ENCODE data around the gene TAS2R5. TPM values are rescaled to one million over a fixed set of nuclear protein-coding genes. Genes with fewer than 3 reads are reported as not detected.
"Not testable (repeated sequence)": the region's sequence is repeated elsewhere in the genome, so short reads cannot be mapped to it uniquely, and the experiment has no call there.

Gene TAS2R5
- total RNA-seq, 1 donor from 2014 or later, result 6.4 TPM

GRCh38 chr7:141754939-141755338 is 35.1 kb upstream of the TAS2R5 start:
- no peaks in the 10 kb centered on the region for H3K4me1 Mint-ChIP-seq (ENCODE audit: low read depth)

GRCh38 chr7:141763797-141764196 is 26.2 kb upstream of the TAS2R5 start, which contains the start of gene TAS2R3:
Gene TAS2R3, plus strand, starts transcription at chr7:141764097. Its CDS starts 62 bp downstream, at chr7:141764159.
- Mint-ChIP-seq H3K9me3 (ENCODE audit: low read depth) (no peaks in the 10 kb centered on the region), H3K27me3 (no peaks in the 10 kb centered on the region), H3K4me1 (ENCODE audit: low read depth) (no peaks in the 10 kb centered on the region), H3K36me3 (ENCODE audit: insufficient read depth) (peaks cover 37% of the 10 kb centered on the region), H3K27ac (no peak within 1 kb of the TSS), H3K4me3 (ENCODE audit: low read depth) (no peak within 1 kb of the TSS)
- DNase-seq (ENCODE audit: low spot score, unreplicated experiment), result no peak
- no peak for TF ChIP-seq CTCF (IDR thresholded peaks at IDR 0.05; ENCODE audit: unreplicated experiment)

More at GRCh38 chr7:141754939-141755338, 35.1 kb upstream of the TAS2R5 start:
- DNase-seq (ENCODE audit: low spot score, unreplicated experiment), result no peak
- H3K27me3 Mint-ChIP-seq, result no peaks in the 10 kb centered on the region
- TF ChIP-seq CTCF (IDR thresholded peaks at IDR 0.05; ENCODE audit: unreplicated experiment), result peak; percentile 35
- no peak overlapping the region for H3K4me3 Mint-ChIP-seq (ENCODE audit: low read depth)
- H3K36me3 Mint-ChIP-seq (ENCODE audit: insufficient read depth), result peaks cover 69% of the 10 kb centered on the region
- H3K27ac Mint-ChIP-seq, result no peak overlapping the region
- peaks cover 32% of the 10 kb centered on the region for H3K9me3 Mint-ChIP-seq (ENCODE audit: low read depth)

GRCh38 chr7:141770083-141770583 is 19.9 kb upstream of the TAS2R5 start:
- H3K36me3 Mint-ChIP-seq (ENCODE audit: insufficient read depth), result peaks cover 38% of the 10 kb centered on the region
- not testable (repeated sequence) for DNase-seq (ENCODE audit: low spot score, unreplicated experiment)

GRCh38 chr7:141776374-141776773 is 13.6 kb upstream of the TAS2R5 start, which contains the start of gene TAS2R4:
Gene TAS2R4, plus strand, starts transcription at chr7:141776674. Its CDS starts 1,815 bp downstream, at chr7:141778489.
- Mint-ChIP-seq H3K27me3 (no peaks in the 10 kb centered on the region), H3K4me1 (ENCODE audit: low read depth) (no peaks in the 10 kb centered on the region), H3K9me3 (ENCODE audit: low read depth) (peaks cover 11% of the 10 kb centered on the region), H3K4me3 (ENCODE audit: low read depth) (no peak within 1 kb of the TSS), H3K27ac (no peak within 1 kb of the TSS), H3K36me3 (ENCODE audit: insufficient read depth) (peaks cover 46% of the 10 kb centered on the region)
- no peak for TF ChIP-seq CTCF (IDR thresholded peaks at IDR 0.05; ENCODE audit: unreplicated experiment)
- DNase-seq (ENCODE audit: low spot score, unreplicated experiment), result no peak

More at GRCh38 chr7:141770083-141770583, 19.9 kb upstream of the TAS2R5 start:
- not testable (repeated sequence) for H3K9me3 Mint-ChIP-seq (ENCODE audit: low read depth); H3K27ac Mint-ChIP-seq; H3K4me3 Mint-ChIP-seq (ENCODE audit: low read depth); H3K27me3 Mint-ChIP-seq; H3K4me1 Mint-ChIP-seq (ENCODE audit: low read depth)

GRCh38 chr7:141785706-141786552 is 4.1 kb upstream of the TAS2R5 start:
- Mint-ChIP-seq H3K36me3 (ENCODE audit: insufficient read depth) (peaks cover 2% of the 10 kb centered on the region), H3K4me1 (ENCODE audit: low read depth) (no peaks in the 10 kb centered on the region), H3K27me3 (no peaks in the 10 kb centered on the region), H3K27ac (no peak overlapping the region), H3K9me3 (ENCODE audit: low read depth) (no peaks in the 10 kb centered on the region), H3K4me3 (ENCODE audit: low read depth) (no peak overlapping the region)
- no peak for DNase-seq (ENCODE audit: low spot score, unreplicated experiment)
- TF ChIP-seq CTCF (IDR thresholded peaks at IDR 0.05; ENCODE audit: unreplicated experiment), result peak; percentile 84
